Activated CD8-positive, alpha-beta memory T cell treated with anti-CD3 and anti-CD28 coated beads for 4 hours (primary cell): ENCODE data around the gene KCTD11.
"Not testable (repeated sequence)": the region's sequence is repeated elsewhere in the genome, so short reads cannot be mapped to it uniquely, and the experiment has no call there.

Experiments
- DNase-seq, 2 donors: peaks; one replicate each; pipeline ENCODE4 v3.0.0-alpha.2; 2020; ENCODE audit warnings: low read depth in 2 of 2

Gene KCTD11

DNA sequence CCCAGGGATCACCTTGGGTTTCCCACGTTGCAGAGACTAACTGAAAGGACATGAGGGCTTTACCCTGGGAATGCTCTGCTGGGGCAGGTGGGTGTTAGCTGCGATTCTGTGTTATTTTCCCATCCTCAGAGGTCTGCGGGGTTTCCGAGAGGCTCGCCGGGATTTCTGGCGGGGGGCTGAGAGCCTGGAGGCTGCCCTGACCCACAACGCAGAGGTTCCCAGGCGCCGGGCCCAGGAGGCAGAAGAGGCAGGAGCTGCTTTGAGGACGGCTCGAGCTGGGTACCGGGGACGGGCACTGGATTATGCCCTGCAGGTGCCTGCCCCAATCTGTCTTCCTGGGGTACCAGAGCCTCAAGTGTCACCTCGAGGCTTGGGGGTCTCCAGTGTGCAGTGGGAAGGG, 8.7 kb upstream of the KCTD11 start:
- no peak for DNase-seq

DNA sequence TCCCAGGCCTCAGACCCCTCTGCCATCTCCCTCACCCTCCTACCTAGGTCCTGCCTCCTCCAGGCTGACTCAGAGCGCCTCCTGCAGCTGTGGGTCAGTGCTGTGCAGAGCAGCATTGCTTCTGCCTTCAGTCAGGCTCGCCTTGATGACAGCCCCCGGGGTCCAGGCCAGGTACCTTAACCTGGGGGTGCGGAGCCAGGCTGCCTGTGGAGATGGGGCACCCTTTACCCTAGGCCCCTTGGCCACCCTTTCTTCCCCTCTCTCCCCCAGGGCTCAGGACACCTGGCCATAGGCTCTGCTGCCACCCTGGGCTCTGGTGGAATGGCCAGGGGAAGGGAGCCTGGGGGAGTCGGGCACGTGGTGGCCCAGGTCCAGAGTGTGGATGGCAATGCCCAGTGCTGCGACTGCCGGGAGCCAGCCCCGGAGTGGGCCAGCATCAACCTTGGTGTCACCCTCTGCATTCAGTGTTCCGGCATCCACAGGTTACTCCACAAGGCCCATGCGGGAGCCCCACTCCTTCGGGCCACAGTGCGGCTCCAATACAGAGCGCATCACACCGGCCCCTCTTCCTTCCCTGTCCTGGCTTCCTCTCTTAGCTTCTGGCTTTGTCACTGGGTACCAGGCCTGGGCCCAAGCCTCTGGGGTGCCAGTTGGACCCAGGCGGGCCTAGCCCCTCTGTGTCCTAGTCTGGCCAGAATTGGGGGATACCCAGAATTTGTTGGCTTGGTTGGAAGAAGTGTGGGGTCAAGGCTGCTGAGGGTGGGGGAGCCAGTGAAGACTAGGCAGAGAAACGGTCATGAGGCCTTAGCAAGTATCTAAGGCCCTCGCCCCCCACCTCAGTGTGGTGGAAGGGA, 5.0 kb upstream of the KCTD11 start:
- DNase-seq, result no peak

DNA sequence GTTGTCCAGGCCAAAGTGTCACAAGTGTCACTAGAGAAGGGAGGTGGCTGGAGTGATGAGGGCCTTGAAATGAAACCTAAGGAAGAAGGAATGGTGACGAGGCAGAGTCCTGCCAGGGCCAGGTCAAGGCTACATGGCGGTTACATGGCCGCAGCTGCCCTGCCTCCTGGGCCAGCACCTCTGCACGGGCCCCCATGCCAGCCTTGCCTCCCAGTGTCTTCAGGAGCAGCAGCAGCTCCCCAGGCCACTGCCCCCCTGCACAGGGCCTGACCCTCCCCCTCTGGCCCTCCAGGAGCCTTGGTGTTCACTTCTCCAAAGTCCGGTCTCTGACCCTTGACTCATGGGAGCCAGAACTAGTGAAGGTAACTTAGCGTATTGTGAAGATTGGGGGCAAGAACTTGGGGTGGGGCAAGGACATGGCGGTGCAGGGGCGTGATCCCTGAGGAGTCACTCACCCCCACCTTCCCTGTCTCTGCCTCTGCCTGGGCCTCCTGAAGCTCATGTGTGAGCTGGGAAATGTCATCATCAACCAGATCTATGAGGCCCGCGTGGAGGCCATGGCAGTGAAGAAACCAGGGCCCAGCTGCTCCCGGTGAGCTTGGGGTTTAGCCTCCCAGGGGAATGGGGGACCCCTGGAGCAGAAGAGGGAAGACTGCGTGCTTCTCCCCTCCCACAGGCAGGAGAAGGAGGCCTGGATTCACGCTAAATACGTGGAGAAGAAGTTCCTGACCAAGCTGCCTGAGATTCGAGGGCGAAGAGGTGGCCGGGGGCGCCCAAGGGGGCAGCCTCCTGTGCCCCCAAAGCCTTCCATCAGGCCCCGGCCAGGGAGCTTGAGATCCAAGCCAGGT, 4.1 kb upstream of the KCTD11 start:
- DNase-seq, result no peak

DNA sequence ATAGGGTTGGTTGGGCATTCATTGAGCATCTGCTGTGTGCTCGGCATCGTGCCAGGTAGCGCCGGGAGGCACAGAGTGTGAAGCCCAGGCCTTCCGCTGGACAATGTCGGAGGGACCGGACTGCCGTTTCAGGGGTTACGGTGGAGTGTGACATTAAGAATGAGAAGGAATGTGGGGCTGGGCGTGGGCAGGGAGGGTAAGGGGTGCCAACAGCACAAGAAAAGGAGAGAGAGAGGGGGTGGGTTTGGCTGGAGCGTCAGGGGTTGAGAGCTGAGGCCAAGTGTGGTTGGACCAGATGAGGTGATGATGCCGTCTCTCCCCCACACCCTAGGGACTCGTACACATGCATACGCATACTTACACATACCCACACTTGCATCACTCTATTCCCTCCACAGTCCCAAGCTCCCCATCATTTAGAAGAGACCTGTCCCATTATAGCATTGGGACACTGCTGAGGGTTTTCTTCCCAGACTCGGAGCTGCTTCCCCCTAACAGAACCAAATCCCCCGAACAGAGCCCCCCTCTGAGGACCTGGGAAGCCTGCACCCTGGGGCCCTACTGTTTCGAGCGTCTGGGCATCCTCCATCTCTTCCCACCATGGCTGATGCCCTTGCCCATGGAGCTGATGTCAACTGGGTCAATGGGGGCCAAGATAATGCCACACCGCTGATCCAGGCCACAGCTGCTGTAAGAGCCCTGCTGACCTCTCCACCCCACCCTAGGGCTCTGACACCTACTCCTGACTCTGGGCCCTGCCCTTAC, 3.3 kb upstream of the KCTD11 start:
- no peak for DNase-seq

DNA sequence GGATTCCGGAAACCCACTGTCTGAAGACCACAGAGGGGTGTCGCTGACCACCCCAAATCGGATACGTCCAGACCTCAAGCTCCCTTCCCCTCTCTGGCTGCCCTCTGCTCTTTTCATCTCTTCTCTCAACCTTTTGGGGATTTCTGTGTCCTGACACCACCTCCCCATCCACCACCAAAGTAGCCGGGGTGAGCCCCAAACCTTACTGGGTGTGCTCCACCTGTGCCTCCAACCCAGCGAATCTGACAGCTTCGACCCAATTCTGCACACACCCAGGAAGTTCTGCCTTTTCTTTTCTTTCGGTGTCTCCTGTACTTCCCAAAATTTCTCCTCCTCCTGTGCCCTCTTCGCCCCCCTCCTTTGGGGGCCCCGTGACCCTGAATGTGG, 534 bp downstream of the KCTD11 start:
- DNase-seq, result no peak

DNA sequence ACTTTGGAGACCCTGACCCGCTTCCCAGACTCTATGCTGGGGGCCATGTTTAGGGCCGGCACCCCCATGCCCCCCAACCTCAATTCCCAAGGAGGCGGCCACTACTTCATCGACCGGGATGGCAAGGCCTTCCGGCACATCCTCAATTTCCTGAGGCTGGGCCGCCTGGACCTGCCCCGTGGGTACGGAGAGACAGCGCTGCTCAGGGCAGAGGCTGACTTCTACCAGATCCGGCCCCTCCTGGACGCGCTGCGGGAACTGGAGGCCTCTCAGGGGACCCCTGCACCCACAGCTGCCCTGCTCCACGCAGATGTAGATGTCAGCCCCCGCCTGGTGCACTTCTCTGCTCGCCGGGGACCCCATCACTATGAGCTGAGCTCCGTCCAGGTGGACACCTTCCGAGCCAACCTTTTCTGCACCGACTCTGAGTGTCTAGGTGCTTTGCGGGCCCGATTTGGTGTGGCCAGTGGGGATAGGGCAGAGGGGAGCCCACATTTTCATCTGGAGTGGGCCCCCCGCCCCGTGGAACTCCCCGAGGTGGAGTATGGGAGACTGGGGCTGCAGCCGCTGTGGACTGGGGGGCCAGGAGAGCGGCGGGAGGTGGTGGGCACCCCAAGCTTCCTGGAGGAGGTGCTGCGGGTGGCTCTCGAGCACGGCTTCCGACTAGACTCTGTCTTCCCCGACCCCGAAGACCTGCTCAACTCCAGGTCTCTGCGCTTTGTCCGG, 1.1 kb downstream of the KCTD11 start:
- no peak for DNase-seq

DNA sequence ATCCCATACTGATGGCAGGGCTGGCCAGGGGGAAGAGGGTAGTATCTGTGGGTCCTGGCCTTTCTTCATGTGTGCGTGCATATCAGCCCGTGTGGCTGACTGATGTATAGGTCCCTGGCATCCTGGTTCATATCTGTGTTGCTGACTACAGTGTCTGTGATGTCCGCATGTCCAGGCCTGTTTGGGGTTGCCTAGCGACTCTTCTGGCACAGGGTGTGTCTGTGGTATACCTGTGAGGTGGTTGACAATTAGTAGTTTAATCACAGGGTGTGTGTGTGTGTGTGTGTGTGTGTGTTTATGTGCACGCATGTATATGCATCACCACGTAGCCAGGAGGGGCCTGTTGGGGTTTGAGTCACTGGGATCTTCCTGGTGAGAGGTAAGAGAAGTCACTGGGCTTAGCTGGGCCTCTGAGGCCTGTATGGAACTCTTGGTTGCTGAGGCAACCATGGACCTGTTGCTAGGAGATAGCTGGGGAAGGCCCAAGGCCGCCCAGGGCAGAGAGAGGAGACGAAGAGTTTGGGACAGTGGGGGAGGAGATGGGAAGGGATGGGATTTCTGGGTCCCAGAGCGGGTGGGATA, 2.4 kb downstream of the KCTD11 start:
- no peak for DNase-seq

DNA sequence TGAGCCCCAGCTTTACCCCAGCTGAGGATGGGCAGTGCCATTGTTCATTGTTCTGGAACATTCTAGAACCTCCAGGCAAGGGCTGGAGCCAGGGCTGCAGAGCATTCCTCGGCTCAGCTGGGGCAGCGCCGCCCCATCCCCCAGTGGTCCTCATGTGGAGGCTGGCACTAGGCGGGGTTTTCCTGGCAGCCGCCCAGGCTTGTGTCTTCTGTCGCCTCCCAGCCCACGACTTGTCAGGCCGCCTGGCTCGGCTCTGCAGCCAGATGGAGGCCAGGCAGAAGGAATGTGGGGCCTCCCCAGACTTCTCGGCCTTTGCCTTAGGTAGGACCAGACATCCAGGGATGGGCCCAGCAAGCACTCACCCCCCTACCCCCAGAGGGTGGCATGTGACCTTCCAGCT, 3.1 kb downstream of the KCTD11 start, which contains the start of gene TMEM95:
Gene TMEM95 (plus strand): TSS at position 104 of the 400 bp plus-strand sequence. CDS start 49 bp downstream, at position 153.
- DNase-seq, result no peak

DNA sequence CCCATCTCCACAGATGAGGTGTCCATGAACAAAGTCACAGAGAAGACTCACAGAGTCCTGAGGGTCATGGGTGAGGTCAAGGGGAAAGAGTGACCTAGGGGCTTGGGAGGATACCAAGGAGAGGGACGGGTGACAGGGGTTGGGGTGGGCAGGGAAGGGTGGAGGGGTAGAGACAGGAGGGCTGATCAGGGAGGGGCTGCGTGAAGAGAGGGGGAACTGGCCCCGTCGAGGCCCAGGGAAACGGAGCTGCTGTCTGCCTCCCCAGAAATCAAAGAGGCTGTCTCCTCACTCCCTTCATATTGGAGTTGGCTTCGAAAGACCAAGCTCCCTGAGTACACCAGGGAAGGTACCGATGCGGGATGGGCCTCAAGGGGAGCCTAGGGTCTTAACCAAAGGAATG, 3.6 kb downstream of the KCTD11 start:
- DNase-seq, result no peak

DNA sequence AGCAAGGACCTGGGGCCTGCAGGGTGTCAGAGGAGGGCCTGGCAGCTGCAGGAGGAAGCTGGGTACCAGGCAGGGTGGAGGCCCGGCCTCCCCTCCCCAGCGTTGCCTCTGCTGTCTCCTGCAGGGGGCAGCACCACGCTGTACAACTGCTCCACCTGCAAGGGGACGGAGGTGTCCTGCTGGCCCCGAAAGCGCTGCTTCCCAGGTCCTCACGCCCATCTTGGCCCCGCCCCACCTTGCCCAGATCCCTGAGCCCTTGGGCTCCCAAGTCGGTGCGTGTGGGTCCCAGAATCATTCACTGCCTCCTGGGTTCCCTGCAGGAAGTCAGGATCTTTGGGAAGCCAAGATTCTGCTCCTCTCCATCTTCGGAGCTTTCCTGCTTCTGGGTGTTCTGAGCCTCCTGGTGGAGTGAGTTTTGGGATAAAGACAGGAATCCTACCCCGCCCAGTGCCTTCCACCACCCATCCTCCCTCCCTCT, 4.1 kb downstream of the KCTD11 start:
- DNase-seq, result peak; percentile 67 to 73

DNA sequence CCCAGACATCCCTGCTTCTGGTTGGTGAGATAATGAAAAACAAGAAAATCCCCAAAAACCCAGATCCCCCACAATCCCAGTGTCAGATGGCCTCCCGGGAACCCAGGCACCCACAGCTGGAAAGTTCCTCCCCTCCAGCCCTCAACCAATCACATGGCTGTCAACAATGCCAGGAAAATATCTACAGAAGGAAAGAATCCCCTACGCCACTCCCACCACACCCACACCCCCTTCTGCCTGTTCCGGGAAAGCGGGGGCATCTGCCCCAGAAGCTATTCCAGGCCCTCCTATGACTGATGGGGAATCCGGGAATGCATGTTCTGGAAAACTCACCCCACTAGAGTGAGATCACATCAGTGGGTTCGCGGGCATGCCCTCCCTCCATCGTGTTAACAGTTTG, 4.8 kb downstream of the KCTD11 start:
- no peak for DNase-seq

DNA sequence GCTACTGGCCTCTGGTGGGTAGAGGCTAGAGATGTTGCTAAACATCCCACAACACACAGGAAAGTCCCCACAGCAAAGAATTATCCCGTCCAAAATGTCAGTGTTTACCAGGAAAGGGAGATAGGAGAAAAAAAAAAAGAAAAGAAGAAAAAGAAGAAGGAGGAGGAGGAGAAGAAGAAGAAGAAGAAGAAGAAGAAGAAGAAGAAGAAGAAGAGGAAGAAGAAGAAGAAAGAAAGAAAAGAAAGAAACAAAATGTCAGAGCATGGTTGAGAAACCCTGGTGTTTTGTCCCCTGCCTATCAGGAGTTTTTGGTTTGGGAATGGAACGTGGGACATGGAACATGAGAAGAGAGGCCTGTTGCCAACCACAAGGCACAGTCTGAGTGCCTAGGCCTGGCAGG, 5.4 kb downstream of the KCTD11 start:
- DNase-seq, result no peak

DNA sequence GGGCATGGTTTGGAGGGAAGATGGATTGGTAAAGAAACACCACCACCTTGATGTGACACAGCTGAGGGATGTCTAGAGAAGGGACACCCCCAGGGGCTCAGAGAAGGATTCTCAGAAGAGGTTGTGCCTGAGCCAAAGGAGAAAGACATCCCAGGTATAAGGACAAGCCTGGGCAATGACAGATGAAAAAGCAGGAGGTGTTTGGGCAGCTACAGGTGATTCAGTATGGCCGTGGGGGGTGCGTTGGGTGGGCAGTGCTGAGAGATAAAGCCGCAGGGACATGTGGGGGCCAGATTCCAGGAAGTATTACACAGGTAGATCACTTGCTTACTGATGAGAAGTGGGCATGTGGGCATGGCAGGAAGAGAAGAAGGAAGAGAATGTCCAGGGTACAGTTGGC, 9.9 kb downstream of the KCTD11 start:
- no peak for DNase-seq

DNA sequence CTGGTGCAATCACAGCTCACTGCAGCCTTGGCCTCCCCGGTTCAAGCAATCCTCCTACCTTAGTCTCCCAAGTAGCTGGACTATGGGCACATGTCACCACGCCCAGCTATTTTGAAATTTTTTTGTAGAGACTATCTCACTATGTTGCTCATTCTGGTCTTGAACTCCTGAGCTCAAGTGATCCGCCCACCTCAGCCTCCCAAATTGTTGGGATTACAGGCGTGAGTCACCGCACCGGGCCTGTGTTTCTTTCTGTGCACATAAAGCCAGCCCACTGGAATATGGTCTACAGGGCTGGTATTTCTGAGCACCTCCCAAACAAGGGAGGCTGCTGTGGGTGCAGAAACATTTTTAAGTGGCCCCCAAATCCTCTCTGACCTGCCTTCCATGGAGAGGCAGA, 11.3 kb downstream of the KCTD11 start:
- DNase-seq, result no peak

DNA sequence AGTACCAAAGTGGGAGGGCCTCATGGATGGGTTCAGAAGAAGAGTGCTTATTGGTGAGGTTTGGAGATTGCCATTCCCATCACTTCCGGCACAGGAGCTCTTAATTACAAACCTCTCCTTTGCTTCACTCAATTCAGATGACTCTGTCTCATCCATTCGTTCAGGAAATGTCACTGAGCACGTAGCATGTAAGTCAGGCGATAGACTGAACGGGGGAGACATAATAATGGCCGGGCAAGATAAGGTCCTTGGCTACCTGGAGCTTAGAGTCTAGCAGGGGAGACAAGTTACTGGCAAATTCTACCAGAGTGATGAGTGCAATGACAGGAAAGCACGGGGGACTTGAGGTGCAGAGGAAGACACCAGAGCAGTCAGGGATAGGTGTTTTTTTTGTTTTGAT, 14.0 kb downstream of the KCTD11 start:
- DNase-seq, result not testable (repeated sequence)

DNA sequence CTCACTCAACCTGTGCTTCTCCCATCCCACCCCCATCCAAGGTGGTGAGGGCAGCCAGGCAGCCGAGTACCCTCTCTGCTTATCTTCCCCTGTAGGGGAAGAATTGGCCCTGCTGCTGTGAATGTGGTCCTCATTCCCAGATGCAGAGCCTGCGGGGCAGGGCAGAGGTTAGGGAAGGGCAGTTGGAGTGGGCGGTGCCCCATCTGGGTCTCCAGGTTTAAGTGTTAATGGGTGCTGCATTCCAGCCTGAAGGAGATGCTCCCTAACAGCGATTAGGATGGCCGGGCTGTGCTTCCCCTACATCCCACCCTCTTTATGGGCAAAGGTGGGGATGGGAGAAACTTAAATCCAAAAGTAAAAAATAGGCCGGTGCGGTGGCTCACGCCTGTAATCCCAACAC, 15.1 kb downstream of the KCTD11 start:
- no peak for DNase-seq

DNA sequence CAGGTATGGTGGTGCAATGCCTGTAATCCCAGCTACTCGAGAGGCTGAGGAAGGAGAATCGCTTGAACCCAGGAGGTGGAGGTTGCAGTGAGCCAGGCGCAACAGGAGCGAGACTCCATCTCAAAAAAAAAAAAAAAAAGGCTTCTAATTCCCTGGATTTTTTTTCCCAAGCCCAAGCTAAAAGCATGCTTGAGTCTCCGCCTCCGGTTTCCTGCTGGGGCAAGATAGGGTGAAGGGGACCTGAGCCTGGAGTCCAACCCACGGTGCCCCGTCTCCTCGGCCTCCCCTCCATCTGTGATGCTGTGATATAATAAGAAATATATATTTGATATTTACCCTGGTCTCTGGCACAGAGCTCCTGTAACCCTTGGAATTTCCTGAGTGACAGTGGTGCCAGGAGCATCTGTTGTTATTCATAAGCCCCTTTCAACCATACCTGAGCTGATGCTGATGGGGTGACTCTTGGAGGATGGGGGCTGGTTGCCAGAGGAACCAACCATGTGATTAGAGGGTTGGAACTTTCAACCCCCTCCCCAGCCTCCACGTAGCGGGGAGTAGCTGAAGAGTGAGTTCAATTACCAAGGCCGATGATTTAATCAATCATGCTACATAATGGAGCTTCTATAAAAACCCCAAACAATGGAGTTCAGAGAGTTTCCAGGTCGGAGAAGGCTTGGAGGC, 16.1 kb downstream of the KCTD11 start:
- no peak for DNase-seq

DNA sequence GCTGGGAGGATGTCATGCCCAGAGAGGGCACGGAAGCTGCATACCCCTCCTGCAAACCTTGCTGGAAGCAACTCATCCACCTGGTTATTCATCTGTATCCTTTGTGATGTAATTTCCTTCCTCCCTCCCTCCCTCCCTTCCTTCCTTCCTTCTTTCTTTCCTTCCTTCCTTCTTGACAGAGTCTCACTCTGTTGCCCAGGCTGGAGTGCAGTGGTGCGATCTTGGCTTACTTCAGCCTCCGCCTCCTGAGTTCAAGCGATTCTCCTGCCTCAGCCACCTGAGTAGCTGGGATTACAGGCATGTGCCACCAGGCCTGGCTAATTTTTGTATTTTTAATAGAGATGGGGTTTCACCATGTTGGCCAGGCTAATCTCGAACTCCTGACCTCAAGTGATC, 16.6 kb downstream of the KCTD11 start:
- DNase-seq, result not testable (repeated sequence)

DNA sequence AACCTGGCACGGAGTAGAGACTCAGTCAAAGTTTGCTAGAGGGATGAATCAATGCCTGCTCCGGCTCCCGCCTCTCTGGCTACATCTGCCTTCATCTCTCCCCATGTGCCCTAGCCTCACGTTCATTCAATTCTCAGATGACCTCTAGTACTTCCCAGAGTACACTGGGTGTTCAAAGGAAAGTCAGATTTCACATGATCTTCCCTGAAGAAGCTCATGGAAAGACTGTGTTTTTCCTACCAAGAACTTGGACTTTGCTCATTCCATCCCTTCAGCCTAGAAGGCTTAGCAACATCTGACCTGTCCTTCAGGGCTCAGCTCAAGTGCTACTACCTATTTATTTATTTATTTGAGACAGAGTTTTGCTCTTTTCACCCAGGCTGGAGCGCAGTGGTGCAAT, 17.9 kb downstream of the KCTD11 start:
- DNase-seq, result no peak

DNA sequence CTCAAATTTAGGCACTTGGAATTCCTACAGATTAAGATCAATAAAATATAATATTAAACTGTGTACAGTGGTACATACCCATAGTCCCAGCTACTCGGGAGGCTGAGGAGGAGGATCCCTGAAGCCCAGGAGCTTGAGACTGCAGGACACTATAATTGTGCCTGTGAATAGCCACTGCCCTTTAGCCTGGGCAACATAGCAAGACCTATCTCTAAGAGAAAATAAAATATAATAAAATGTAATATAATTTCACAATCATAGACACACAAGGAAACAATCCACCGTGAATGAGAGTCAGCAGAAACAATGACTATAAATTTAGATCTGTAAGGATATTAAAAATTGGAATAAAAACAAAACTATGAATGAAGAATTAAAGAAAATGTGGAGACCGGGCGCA, 18.9 kb downstream of the KCTD11 start:
- no peak for DNase-seq
